KMS-11 (cell line): ENCODE results near the gene B4GALT4.

Experiments used
- H2AFZ ChIP-seq: fragments of 200-600 bp; sonication (generic); 2 replicates; pipeline ENCODE4 v1.6.1; 2016; ENCODE audit warnings: antibody characterized with exemption, mixed run types, low read depth
- H3K27ac ChIP-seq: fragments of 200-600 bp; sonication (generic); 2 replicates; pipeline ENCODE4 v1.6.1; 2016; ENCODE audit warnings: mild to moderate bottlenecking, mixed run types
- H3K27me3 ChIP-seq: fragments of 200-600 bp; sonication (generic); 2 replicates; pipeline ENCODE4 v1.6.1; 2017; ENCODE audit warnings: mild to moderate bottlenecking, low read depth, mixed run types, moderate library complexity; ENCODE audit not compliant: insufficient read depth
- H3K36me3 ChIP-seq: fragments of 200-600 bp; sonication (generic); 2 replicates; pipeline ENCODE4 v1.6.1; 2017; ENCODE audit warnings: mild to moderate bottlenecking, mixed run types; ENCODE audit not compliant: insufficient read depth
- H3K4me1 ChIP-seq: fragments of 200-600 bp; sonication (generic); 2 replicates; pipeline ENCODE4 v1.6.1; 2016; ENCODE audit warnings: mild to moderate bottlenecking, low read depth, mixed run types; ENCODE audit not compliant: poor library complexity, severe bottlenecking
- H3K4me2 ChIP-seq: fragments of 200-600 bp; sonication (generic); 2 replicates; pipeline ENCODE4 v1.7.0; 2016; ENCODE audit warnings: mild to moderate bottlenecking, mixed run types
- H3K4me3 ChIP-seq: fragments of 200-600 bp; sonication (generic); IDR thresholded peaks from 2 replicates; pipeline ENCODE4 v1.6.1; 2017; ENCODE audit warnings: low read depth, low read length, mixed read lengths; ENCODE audit not compliant: insufficient read depth
- H3K79me2 ChIP-seq: fragments of 200-600 bp; sonication (generic); 2 replicates; pipeline ENCODE4 v1.6.1; 2016; ENCODE audit warnings: low read depth, mixed run types; ENCODE audit not compliant: insufficient read depth
- H3K9ac ChIP-seq: fragments of 200-600 bp; sonication (generic); 2 replicates; pipeline ENCODE4 v1.6.1; 2016; ENCODE audit warnings: mild to moderate bottlenecking, mixed run types
- H4K20me1 ChIP-seq: fragments of 200-600 bp; sonication (generic); 2 replicates; pipeline ENCODE4 v1.6.1; 2016; ENCODE audit warnings: mild to moderate bottlenecking, mixed run types; ENCODE audit not compliant: insufficient read depth
- TF ChIP-seq, protein P1 (sequence below): fragments of 200-600 bp; sonication (generic); conservative IDR thresholded peaks from 2 replicates; pipeline ENCODE4 v1.6.1; 2017; ENCODE audit warnings: low read depth, mild to moderate bottlenecking, antibody characterized with exemption, low read length, moderate library complexity, mixed read lengths

The B4GALT4 gene

DNA sequence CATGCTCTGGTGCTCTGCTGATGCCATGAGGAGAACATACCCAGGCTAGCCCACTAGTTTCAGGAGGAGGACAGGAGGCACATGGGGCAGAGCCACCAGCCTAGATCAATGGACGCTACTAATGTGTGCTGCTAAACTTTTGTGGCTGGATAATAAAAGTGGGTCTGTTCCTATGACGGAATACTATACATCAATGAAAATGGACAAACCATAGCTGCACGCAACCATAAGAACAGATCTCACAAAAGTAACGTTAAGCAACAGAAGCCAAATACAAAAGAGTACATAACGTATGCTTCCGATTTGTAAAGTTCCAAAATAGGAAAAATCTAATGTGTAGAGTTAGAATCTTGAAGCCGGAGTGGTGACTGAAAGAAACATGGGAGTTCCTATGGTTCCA, 11.5 kb downstream of the B4GALT4 start:
- Histone ChIP-seq H3K4me2 (no peak overlapping the region), H3K36me3 (no peaks in the 10 kb centered on the region), H4K20me1 (no peaks in the 10 kb centered on the region), H2AFZ (no peak overlapping the region), H3K27me3 (no peaks in the 10 kb centered on the region), H3K9ac (no peak overlapping the region), H3K27ac (no peak overlapping the region), H3K4me3 (no peak overlapping the region), H3K4me1 (no peaks in the 10 kb centered on the region), H3K79me2 (no peaks in the 10 kb centered on the region)
- TF ChIP-seq, protein P1, sequence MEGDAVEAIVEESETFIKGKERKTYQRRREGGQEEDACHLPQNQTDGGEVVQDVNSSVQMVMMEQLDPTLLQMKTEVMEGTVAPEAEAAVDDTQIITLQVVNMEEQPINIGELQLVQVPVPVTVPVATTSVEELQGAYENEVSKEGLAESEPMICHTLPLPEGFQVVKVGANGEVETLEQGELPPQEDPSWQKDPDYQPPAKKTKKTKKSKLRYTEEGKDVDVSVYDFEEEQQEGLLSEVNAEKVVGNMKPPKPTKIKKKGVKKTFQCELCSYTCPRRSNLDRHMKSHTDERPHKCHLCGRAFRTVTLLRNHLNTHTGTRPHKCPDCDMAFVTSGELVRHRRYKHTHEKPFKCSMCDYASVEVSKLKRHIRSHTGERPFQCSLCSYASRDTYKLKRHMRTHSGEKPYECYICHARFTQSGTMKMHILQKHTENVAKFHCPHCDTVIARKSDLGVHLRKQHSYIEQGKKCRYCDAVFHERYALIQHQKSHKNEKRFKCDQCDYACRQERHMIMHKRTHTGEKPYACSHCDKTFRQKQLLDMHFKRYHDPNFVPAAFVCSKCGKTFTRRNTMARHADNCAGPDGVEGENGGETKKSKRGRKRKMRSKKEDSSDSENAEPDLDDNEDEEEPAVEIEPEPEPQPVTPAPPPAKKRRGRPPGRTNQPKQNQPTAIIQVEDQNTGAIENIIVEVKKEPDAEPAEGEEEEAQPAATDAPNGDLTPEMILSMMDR: no peak

DNA sequence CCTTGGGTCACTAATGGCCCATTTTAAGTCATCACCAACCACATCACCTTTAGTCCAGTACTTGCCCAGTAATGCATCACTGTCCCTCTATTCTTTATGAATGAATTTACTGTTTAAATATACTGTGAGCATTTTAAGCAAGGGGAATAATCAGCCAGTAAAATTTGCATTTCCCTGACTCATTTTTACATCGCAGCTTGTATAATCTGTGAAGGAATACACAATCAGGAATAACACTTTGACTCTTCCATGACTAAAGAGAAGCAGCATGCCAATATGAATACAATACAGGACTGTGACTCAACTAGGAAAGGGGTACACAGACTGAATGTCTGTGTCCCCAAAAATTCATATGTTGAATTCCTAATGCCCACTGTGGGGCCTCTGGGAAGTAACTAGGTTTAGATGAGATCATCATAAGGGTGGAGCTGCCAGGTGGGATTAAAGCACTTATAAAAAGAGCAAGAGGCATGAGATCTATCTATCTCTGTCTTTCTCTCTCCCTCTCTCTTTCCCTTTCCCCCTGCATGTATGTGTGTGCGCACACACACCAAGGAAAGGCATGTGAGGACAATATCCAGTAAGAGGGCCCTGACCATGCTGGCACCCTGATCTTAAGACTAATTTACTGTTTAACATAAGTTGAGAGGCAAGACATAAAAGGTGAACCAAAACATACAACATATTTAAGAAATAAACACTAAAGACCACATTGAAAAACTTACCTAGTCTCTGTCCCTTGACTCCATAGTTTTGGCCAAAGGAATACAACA, 12.1 kb downstream of the B4GALT4 start:
- H3K27ac ChIP-seq: no peak overlapping the region
- no peak overlapping the region for H3K4me3 ChIP-seq
- H3K27me3 ChIP-seq: no peaks in the 10 kb centered on the region
- H2AFZ ChIP-seq: no peak overlapping the region
- no peak overlapping the region for H3K9ac ChIP-seq
- H4K20me1 ChIP-seq: no peaks in the 10 kb centered on the region
- H3K36me3 ChIP-seq: no peaks in the 10 kb centered on the region
- TF ChIP-seq, protein P1: no peak
- H3K4me2 ChIP-seq: no peak overlapping the region
- no peaks in the 10 kb centered on the region for H3K4me1 ChIP-seq
- H3K79me2 ChIP-seq: no peaks in the 10 kb centered on the region

GRCh38 chr3:119227070-119227850, 13.4 kb downstream of the B4GALT4 start:
- Histone ChIP-seq H3K4me2 (no peak overlapping the region), H3K4me3 (no peak overlapping the region), H3K9ac (no peak overlapping the region), H3K79me2 (no peaks in the 10 kb centered on the region), H2AFZ (no peak overlapping the region), H3K27ac (no peak overlapping the region), H3K27me3 (no peaks in the 10 kb centered on the region), H3K36me3 (no peaks in the 10 kb centered on the region), H3K4me1 (no peaks in the 10 kb centered on the region), H4K20me1 (no peaks in the 10 kb centered on the region)
- TF ChIP-seq, protein P1: no peak

- TF ChIP-seq, protein P1: no peak
- no peak overlapping the region for H3K9ac ChIP-seq
- no peak overlapping the region for H3K4me3 ChIP-seq
- H3K4me2 ChIP-seq: no peak overlapping the region
- no peaks in the 10 kb centered on the region for H4K20me1 ChIP-seq
- no peak overlapping the region for H3K27ac ChIP-seq
- H3K79me2 ChIP-seq: no peaks in the 10 kb centered on the region
- no peaks in the 10 kb centered on the region; the same call in 1 of the 2 replicates for H3K36me3 ChIP-seq
- H3K27me3 ChIP-seq: no peaks in the 10 kb centered on the region
- H3K4me1 ChIP-seq: no peaks in the 10 kb centered on the region
- H2AFZ ChIP-seq: no peak overlapping the region
These were observed 15.6 kb downstream of the B4GALT4 start for GRCh38 chr3:119225121-119225520.
